ENCODE data around the gene PON2.
A peak's percentile ranks its signal among the peaks of the same experiment; 100 is the strongest.

PON2 gene

DNA sequence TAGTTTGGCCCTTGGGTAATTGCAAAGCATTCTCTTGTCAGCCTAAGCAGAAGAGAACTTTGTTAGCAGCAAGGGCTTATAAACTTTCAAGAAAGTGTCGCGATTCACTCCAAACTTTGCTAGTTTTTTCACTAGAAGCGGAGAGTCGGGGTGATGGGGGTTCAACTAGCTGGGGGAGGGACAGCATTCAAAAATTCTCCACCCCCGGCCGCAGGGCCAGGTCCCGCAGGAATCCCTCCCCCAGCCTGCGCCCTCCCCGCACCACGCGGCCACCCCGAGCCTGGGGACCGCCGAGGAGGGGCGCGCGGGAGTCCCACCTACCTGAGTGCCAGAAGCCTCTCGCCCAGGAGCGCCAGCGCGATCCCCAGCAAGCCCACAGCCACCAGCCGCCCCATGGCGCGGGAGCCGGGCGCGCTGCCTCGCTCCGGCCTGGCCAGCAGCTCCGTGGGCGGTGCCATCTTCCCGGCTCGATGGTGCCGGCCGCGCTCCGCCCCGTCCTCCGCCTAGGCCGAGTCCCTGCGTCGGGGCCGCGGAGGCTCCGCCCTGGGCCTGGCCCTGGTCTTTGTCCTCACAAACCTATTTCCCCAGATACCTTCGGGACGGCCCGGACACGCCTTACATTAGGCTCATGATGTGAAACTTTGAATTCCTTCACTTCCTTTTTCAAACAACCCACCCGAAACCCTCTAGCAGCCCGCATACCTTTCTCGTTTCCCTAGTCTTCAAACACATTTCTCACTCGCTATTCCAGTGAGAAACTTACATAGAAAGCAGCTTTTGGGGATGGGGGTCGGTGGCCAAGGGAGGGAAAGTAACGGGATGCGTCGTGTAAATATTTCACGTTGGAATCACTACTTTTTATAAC, at the start of gene PON2:
Gene PON2 (minus strand): TSS at position 472 of the 865 bp plus-strand sequence. CDS start 77 bp downstream, at position 395.
- Histone ChIP-seq H3K4me1 (ENCODE audit: control insufficient read depth, low read depth, low read length) (peaks cover 6% of the 10 kb centered on the region), H3K9me3 (ENCODE audit: control insufficient read depth, low read depth, low read length) (no peaks in the 10 kb centered on the region), H3K36me3 (ENCODE audit: control insufficient read depth, low read depth, low read length) (no peaks in the 10 kb centered on the region), H3K27ac (ENCODE audit: low read length) (peak within 1 kb of the TSS; percentile 88), H3K27me3 (ENCODE audit: control insufficient read depth, insufficient read depth, low read length) (no peaks in the 10 kb centered on the region), H3K9ac (ENCODE audit: low read length) (peak within 1 kb of the TSS; percentile 87), H3K4me3 (ENCODE audit: low read length) (peak within 1 kb of the TSS; percentile 74)

GRCh38 chr7:95482424-95482823, 47.6 kb upstream of the PON2 start:
- no peaks in the 10 kb centered on the region for H3K9me3 ChIP-seq (ENCODE audit: control insufficient read depth, low read depth, low read length)
- H3K36me3 ChIP-seq (ENCODE audit: control insufficient read depth, low read depth, low read length) = no peaks in the 10 kb centered on the region
- H3K27me3 ChIP-seq (ENCODE audit: control insufficient read depth, insufficient read depth, low read length) = no peaks in the 10 kb centered on the region
- no peak overlapping the region for H3K4me3 ChIP-seq (ENCODE audit: low read length)
- H3K4me1 ChIP-seq (ENCODE audit: control insufficient read depth, low read depth, low read length) = peaks cover 4% of the 10 kb centered on the region
- H3K9ac ChIP-seq (ENCODE audit: low read length) = no peak overlapping the region
- H3K27ac ChIP-seq (ENCODE audit: low read length) = no peak overlapping the region

GRCh38 chr7:95481271-95482165, 46.7 kb upstream of the PON2 start:
- H3K4me3 ChIP-seq (ENCODE audit: low read length) = no peak overlapping the region
- no peaks in the 10 kb centered on the region for H3K36me3 ChIP-seq (ENCODE audit: control insufficient read depth, low read depth, low read length)
- no peak overlapping the region for H3K9ac ChIP-seq (ENCODE audit: low read length)
- H3K4me1 ChIP-seq (ENCODE audit: control insufficient read depth, low read depth, low read length) = peaks cover 7% of the 10 kb centered on the region
- H3K27ac ChIP-seq (ENCODE audit: low read length) = no peak overlapping the region
- no peaks in the 10 kb centered on the region for H3K27me3 ChIP-seq (ENCODE audit: control insufficient read depth, insufficient read depth, low read length)
- H3K9me3 ChIP-seq (ENCODE audit: control insufficient read depth, low read depth, low read length) = no peaks in the 10 kb centered on the region

GRCh38 chr7:95479992-95480624, 45.3 kb upstream of the PON2 start:
- H3K4me3 ChIP-seq (ENCODE audit: low read length) = no peak overlapping the region
- no peaks in the 10 kb centered on the region for H3K36me3 ChIP-seq (ENCODE audit: control insufficient read depth, low read depth, low read length)
- no peaks in the 10 kb centered on the region for H3K27me3 ChIP-seq (ENCODE audit: control insufficient read depth, insufficient read depth, low read length)
- H3K9ac ChIP-seq (ENCODE audit: low read length) = no peak overlapping the region
- no peak overlapping the region for H3K27ac ChIP-seq (ENCODE audit: low read length)
- peaks cover 7% of the 10 kb centered on the region for H3K4me1 ChIP-seq (ENCODE audit: control insufficient read depth, low read depth, low read length)
- H3K9me3 ChIP-seq (ENCODE audit: control insufficient read depth, low read depth, low read length) = no peaks in the 10 kb centered on the region

GRCh38 chr7:95478272-95479037, 43.6 kb upstream of the PON2 start:
- no peaks in the 10 kb centered on the region for H3K9me3 ChIP-seq (ENCODE audit: control insufficient read depth, low read depth, low read length)
- H3K4me1 ChIP-seq (ENCODE audit: control insufficient read depth, low read depth, low read length) = peaks cover 5% of the 10 kb centered on the region
- H3K9ac ChIP-seq (ENCODE audit: low read length) = no peak overlapping the region
- no peak overlapping the region for H3K4me3 ChIP-seq (ENCODE audit: low read length)
- no peaks in the 10 kb centered on the region for H3K36me3 ChIP-seq (ENCODE audit: control insufficient read depth, low read depth, low read length)
- no peak overlapping the region for H3K27ac ChIP-seq (ENCODE audit: low read length)
- no peaks in the 10 kb centered on the region for H3K27me3 ChIP-seq (ENCODE audit: control insufficient read depth, insufficient read depth, low read length)

DNA sequence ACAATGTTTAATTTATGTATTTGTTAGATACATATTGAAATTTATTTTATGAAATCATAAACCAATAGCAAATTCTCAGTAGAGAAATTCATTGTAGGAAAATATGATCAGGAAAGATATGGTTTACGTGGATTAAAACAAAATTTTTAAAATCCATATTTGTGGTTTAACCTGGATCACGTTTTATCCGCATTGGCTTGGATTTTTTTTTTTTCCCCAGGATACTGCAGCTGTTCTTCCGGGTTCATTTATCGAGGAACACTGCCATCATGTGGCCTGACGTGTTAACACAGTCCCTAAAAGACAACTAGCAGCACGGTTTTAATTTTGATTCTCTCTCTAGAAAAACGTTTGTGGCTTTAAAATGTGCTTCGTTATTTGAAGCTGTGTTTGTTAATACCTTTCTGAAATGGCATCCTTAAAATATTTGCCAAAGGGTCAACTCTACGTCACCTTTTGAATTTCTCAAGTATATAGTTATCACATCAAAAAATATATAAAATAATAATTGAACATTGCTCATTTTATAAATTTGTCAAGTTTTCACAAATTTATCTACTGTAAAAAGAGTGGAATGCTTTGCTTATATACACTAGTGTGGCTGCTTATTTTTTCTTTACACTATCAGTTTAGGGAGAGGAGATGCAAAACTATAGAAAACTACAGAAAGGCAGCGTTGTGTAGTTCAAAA, 42.2 kb upstream of the PON2 start:
- Histone ChIP-seq H3K4me1 (ENCODE audit: control insufficient read depth, low read depth, low read length) (peaks cover 8% of the 10 kb centered on the region), H3K9me3 (ENCODE audit: control insufficient read depth, low read depth, low read length) (no peaks in the 10 kb centered on the region), H3K27ac (ENCODE audit: low read length) (no peak overlapping the region), H3K27me3 (ENCODE audit: control insufficient read depth, insufficient read depth, low read length) (no peaks in the 10 kb centered on the region), H3K36me3 (ENCODE audit: control insufficient read depth, low read depth, low read length) (no peaks in the 10 kb centered on the region), H3K4me3 (ENCODE audit: low read length) (no peak overlapping the region), H3K9ac (ENCODE audit: low read length) (peak overlapping the region; percentile 5)

DNA sequence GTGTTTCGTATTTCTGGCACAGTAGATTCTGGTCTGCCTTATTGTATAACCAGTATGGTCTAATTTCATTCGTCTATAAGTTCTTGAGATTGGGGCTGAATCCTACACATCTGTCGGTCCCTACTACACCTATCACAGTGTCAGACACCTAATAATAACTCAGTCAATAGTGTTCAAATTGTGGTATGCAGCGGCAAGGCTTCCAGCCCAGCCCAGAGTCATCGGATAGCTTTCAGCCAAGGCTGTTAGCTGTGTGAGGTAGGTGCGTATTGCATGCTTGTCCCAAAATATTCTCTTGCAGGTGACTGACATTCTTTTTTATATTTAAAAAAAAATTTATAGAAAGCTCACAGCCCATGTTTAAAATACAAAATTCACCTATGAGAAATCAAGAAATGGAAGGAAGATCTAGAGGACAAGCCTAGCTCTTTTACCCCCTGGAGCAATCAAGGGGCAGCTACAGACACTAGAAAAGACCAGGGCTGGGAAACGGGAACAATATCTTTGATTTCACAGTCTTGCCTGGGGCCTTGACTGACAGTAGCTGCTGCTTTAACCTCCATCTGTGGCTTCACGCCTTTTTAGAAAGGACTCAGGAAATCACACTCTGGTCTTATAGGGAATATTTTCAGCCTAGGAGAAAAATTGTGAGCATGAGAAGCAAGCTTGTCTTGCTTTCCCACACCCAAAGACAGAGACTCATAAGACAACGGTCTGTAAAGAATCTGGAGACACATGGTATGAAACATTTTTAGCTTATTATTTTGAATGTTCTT, 41.4 kb upstream of the PON2 start:
- H3K9ac ChIP-seq (ENCODE audit: low read length) = peak overlapping the region; percentile 5
- H3K9me3 ChIP-seq (ENCODE audit: control insufficient read depth, low read depth, low read length) = no peaks in the 10 kb centered on the region
- H3K4me1 ChIP-seq (ENCODE audit: control insufficient read depth, low read depth, low read length) = peaks cover 11% of the 10 kb centered on the region
- no peaks in the 10 kb centered on the region for H3K36me3 ChIP-seq (ENCODE audit: control insufficient read depth, low read depth, low read length)
- no peak overlapping the region for H3K27ac ChIP-seq (ENCODE audit: low read length)
- H3K27me3 ChIP-seq (ENCODE audit: control insufficient read depth, insufficient read depth, low read length) = no peaks in the 10 kb centered on the region
- no peak overlapping the region for H3K4me3 ChIP-seq (ENCODE audit: low read length)

GRCh38 chr7:95473276-95473985, 38.6 kb upstream of the PON2 start:
- H3K4me1 ChIP-seq (ENCODE audit: control insufficient read depth, low read depth, low read length) = peaks cover 23% of the 10 kb centered on the region
- no peak overlapping the region for H3K4me3 ChIP-seq (ENCODE audit: low read length)
- H3K27ac ChIP-seq (ENCODE audit: low read length) = no peak overlapping the region
- H3K9ac ChIP-seq (ENCODE audit: low read length) = no peak overlapping the region
- H3K27me3 ChIP-seq (ENCODE audit: control insufficient read depth, insufficient read depth, low read length) = no peaks in the 10 kb centered on the region
- H3K9me3 ChIP-seq (ENCODE audit: control insufficient read depth, low read depth, low read length) = no peaks in the 10 kb centered on the region
- H3K36me3 ChIP-seq (ENCODE audit: control insufficient read depth, low read depth, low read length) = no peaks in the 10 kb centered on the region

DNA sequence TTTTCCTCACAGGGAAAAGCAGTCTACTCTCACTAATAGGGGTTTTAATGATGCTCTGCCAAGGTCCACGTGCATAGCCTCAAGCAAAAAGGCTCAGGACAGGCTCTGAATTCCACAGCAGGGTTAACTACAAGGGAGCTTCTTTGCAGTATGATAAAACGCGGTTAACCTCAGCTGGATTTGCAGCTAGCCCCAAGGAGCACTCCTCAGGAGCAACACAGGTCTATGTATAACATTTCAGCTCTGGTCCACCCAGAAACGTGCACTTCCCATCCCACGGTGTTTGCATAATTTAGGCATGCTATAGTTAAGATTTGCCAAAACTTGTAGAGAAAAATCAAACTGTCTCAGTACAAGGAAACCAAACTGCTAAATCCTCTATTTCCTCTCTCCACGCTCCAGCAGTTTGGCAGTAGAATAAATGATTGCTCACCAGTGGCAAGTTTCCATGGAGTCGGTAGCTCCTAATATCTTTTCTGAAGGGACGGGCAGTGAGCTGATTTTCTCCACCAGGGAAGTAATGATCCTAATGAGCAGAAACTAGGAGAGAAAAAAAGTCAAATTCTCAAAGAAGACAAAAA, 37.8 kb upstream of the PON2 start:
- no peaks in the 10 kb centered on the region for H3K27me3 ChIP-seq (ENCODE audit: control insufficient read depth, insufficient read depth, low read length)
- H3K27ac ChIP-seq (ENCODE audit: low read length) = no peak overlapping the region
- no peak overlapping the region for H3K9ac ChIP-seq (ENCODE audit: low read length)
- no peaks in the 10 kb centered on the region for H3K9me3 ChIP-seq (ENCODE audit: control insufficient read depth, low read depth, low read length)
- H3K36me3 ChIP-seq (ENCODE audit: control insufficient read depth, low read depth, low read length) = no peaks in the 10 kb centered on the region
- H3K4me3 ChIP-seq (ENCODE audit: low read length) = no peak overlapping the region
- peaks cover 25% of the 10 kb centered on the region for H3K4me1 ChIP-seq (ENCODE audit: control insufficient read depth, low read depth, low read length)

Data from iPS-18a (cell line).